Lower lobe of right lung (tissue), 2 donors: ENCODE data around the gene FGD5. TPM values are rescaled to one million over a fixed set of nuclear protein-coding genes. Genes with fewer than 3 reads are reported as not detected.

ENCODE experiments used
- ATAC-seq, 2 donors: fragments of 200-7000 bp; cut with Tn5 transposase; one replicate each; pipeline ENCODE4 v1.9.1; 2020 to 2022; ENCODE audit warnings: mild to moderate bottlenecking in 2 of 2, moderate library complexity in 2 of 2
- DNase-seq: peaks from one replicate; pipeline ENCODE4 v3.0.0-alpha.2; 2020
- H3K27ac ChIP-seq: fragments of 200-600 bp; one replicate; pipeline ENCODE4 v1.8.0; 2022
- H3K27me3 ChIP-seq: fragments of 200-600 bp; one replicate; pipeline ENCODE4 v1.8.0; 2022; ENCODE audit warnings: low read depth
- H3K36me3 ChIP-seq: fragments of 200-600 bp; one replicate; pipeline ENCODE4 v1.8.0; 2022; ENCODE audit warnings: mild to moderate bottlenecking
- H3K4me1 ChIP-seq: fragments of 200-600 bp; one replicate; pipeline ENCODE4 v1.8.0; 2022
- H3K4me3 ChIP-seq: fragments of 200-600 bp; one replicate; pipeline ENCODE4 v1.8.0; 2022; ENCODE audit warnings: mild to moderate bottlenecking
- H3K9me3 ChIP-seq: fragments of 200-600 bp; one replicate; pipeline ENCODE4 v1.8.0; 2022
- intact Hi-C: fragments of 100-400 bp; cut with DNase I; formaldehyde crosslinking; loops from one replicate; pipeline ENCODE4 v1.11.0; 2022
- total RNA-seq: library from RNA; stranded (reverse); fragmentation: NEBNext Ultra II Directional; extraction: Animal tissue kit (Norgen Biotek cat#: 25700); gene quantifications from one replicate; pipeline ENCODE4 v1.2.1, GENCODE V29; 2021
- TF ChIP-seq, protein P1 (sequence below): fragments of 200-600 bp; IDR thresholded peaks from one replicate; pipeline ENCODE4 v1.8.0; 2022; ENCODE audit warnings: antibody characterized with exemption, mild to moderate bottlenecking
- donor health status: DM: no; HTN: yes; CAD: no; lungs with severe emphysema.

Gene FGD5
- total RNA-seq, 1 donor from 2014 or later: 85.0 TPM

DNA sequence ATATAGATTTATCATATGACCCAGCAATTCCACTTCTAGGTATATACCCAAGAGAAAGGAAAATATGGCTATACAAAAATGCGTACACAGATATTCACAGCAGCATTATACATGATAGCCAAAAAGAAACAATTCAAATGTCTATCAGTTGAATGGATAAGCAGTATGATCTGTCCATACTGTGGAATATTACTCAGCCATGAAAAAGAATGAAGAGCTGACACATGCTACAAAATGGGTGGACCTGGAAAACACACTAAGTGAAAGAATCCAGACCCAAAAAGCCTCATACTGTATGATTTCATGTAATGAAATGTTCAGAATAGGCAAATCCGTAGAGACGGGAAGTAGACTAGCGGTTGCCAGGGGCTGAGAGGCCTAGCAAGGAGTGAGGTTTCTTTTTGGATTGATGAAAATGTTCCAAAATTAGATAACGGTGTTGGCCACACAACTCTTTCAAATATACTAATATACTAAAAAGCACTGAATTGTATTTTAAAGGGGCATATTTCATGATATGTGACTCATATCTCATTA is 33.4 kb downstream of the FGD5 start:
- intact Hi-C loops: no loop called here
- Histone ChIP-seq H3K4me1 (peaks cover 35% of the 10 kb centered on the region), H3K9me3 (no peaks in the 10 kb centered on the region), H3K4me3 (no peak overlapping the region), H3K27ac (no peak overlapping the region), H3K27me3 (no peaks in the 10 kb centered on the region), H3K36me3 (no peaks in the 10 kb centered on the region)
- ATAC-seq (no peak), DNase-seq (no peak)
- TF ChIP-seq, protein P1, sequence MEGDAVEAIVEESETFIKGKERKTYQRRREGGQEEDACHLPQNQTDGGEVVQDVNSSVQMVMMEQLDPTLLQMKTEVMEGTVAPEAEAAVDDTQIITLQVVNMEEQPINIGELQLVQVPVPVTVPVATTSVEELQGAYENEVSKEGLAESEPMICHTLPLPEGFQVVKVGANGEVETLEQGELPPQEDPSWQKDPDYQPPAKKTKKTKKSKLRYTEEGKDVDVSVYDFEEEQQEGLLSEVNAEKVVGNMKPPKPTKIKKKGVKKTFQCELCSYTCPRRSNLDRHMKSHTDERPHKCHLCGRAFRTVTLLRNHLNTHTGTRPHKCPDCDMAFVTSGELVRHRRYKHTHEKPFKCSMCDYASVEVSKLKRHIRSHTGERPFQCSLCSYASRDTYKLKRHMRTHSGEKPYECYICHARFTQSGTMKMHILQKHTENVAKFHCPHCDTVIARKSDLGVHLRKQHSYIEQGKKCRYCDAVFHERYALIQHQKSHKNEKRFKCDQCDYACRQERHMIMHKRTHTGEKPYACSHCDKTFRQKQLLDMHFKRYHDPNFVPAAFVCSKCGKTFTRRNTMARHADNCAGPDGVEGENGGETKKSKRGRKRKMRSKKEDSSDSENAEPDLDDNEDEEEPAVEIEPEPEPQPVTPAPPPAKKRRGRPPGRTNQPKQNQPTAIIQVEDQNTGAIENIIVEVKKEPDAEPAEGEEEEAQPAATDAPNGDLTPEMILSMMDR: no peak

DNA sequence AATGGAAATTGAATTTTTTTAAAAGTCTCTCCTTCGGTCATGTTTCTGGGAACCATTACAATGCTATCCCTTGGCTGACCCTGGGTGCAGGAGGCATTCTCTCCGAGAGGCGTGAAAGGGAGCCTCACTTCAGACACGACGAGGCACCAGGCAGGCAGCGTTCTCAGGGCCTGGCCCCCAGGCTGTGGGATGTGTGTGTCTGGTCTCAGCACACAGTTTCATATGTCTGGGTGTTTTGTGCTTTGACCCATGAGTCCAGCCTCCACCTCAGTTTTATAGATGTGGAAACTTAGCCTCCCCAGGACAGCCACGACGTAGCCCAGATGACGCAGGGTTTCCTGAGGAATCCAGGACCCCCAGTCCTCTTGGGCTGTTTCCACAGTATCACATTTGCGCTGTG is 34.0 kb downstream of the FGD5 start:
- peaks cover 29% of the 10 kb centered on the region for H3K4me1 ChIP-seq
- H3K36me3 ChIP-seq: no peaks in the 10 kb centered on the region
- DNase-seq: no peak
- no peak overlapping the region for H3K27ac ChIP-seq
- no peaks in the 10 kb centered on the region for H3K9me3 ChIP-seq
- H3K4me3 ChIP-seq: no peak overlapping the region
- ATAC-seq: no peak
- intact Hi-C loops: no loop called here
- H3K27me3 ChIP-seq: no peaks in the 10 kb centered on the region
- TF ChIP-seq, protein P1: no peak

DNA sequence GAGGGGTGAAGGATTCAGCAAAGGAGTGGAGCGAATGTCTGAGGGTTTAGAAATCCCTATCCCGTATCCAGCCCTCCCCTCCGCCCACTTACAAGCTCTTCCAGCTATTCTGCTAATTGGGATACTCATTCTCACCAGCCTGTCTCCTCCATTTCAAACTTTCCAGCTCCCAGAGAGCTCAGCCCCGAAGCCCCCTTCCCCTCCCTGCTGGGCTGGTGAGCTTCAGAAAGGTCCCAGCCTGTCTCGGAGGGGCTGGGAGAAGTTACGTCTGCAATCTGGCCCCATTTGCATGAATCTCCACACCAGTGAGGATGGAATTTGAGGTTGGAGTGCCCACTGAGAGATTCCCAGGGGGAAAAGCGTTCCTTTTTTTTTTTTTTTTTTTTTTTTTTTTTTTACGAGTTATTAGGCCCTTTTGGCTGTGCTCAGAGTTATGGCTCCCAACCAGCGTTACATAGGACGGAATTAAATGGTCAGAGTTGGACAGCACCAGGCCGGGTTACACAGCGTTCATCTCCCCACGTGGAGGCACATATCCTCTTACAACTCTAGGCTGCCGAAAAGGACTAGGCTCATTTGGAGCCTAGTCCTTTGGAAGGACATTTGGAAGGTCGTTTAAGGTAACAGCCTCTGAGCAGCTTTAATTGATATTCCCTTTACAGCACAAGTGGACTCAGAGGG is 34.6 kb downstream of the FGD5 start:
- H3K4me1 ChIP-seq: peaks cover 22% of the 10 kb centered on the region
- TF ChIP-seq, protein P1: no peak
- ATAC-seq (no peak), DNase-seq (no peak)
- H3K27ac ChIP-seq: no peak overlapping the region
- no peaks in the 10 kb centered on the region for H3K9me3 ChIP-seq
- intact Hi-C loops: no loop called here
- no peak overlapping the region for H3K4me3 ChIP-seq
- H3K36me3 ChIP-seq: no peaks in the 10 kb centered on the region
- H3K27me3 ChIP-seq: no peaks in the 10 kb centered on the region

DNA sequence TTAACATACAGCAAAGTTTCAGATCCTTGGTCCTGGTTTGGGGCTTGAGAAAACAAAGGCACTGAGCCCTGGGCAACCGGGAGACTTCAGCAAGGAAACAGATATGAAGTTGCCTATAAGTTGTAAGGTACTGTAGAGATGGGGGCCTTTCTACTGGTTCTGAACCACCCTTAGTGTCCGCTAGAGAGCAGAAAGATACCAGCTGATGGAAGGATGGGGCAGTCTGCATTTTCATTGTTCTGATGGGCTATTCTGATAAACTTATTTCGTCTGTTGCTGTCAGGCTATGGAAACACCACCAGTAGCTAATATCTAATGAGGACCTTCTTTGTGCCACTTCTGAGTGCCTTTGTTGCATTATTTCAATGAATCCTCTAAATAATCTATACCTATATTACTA is 38.7 kb downstream of the FGD5 start:
- intact Hi-C loops: no loop called here
- DNase-seq (no peak), ATAC-seq (no peak)
- TF ChIP-seq, protein P1: no peak
- H3K27ac ChIP-seq: no peak overlapping the region
- H3K36me3 ChIP-seq: no peaks in the 10 kb centered on the region
- H3K4me3 ChIP-seq: no peak overlapping the region
- H3K9me3 ChIP-seq: no peaks in the 10 kb centered on the region
- H3K27me3 ChIP-seq: no peaks in the 10 kb centered on the region
- peaks cover 22% of the 10 kb centered on the region for H3K4me1 ChIP-seq

- ATAC-seq (no peak), DNase-seq (no peak)
- no peaks in the 10 kb centered on the region for H3K36me3 ChIP-seq
- H3K27me3 ChIP-seq: no peaks in the 10 kb centered on the region
- peaks cover 23% of the 10 kb centered on the region for H3K4me1 ChIP-seq
- H3K27ac ChIP-seq: no peak overlapping the region
- H3K4me3 ChIP-seq: no peak overlapping the region
- intact Hi-C loops: no loop called here
- TF ChIP-seq, protein P1: no peak
- H3K9me3 ChIP-seq: no peaks in the 10 kb centered on the region
Observed at GRCh38 chr3:14858105-14858504, 39.3 kb downstream of the FGD5 start.
